Hepatocyte (in vitro differentiated cells): ENCODE results near the gene EXOC8.

Experiments
- EZH2 ChIP-seq: fragments of 200-600 bp; sonication (generic); IDR thresholded peaks from 2 replicates; pipeline ENCODE4 v1.6.1; 2016; ENCODE audit warnings: antibody characterized with exemption, mild to moderate bottlenecking, borderline replicate concordance
- TF ChIP-seq, protein P1 (sequence below): fragments of 200-600 bp; sonication (generic); IDR thresholded peaks from 2 replicates; pipeline ENCODE4 v1.5.1; 2016; ENCODE audit warnings: antibody characterized with exemption, mild to moderate bottlenecking; ENCODE audit not compliant: poor library complexity

GRCh38 chr1:231347961-231348360, 10.3 kb upstream of the EXOC8 start:
- TF ChIP-seq, protein P1, sequence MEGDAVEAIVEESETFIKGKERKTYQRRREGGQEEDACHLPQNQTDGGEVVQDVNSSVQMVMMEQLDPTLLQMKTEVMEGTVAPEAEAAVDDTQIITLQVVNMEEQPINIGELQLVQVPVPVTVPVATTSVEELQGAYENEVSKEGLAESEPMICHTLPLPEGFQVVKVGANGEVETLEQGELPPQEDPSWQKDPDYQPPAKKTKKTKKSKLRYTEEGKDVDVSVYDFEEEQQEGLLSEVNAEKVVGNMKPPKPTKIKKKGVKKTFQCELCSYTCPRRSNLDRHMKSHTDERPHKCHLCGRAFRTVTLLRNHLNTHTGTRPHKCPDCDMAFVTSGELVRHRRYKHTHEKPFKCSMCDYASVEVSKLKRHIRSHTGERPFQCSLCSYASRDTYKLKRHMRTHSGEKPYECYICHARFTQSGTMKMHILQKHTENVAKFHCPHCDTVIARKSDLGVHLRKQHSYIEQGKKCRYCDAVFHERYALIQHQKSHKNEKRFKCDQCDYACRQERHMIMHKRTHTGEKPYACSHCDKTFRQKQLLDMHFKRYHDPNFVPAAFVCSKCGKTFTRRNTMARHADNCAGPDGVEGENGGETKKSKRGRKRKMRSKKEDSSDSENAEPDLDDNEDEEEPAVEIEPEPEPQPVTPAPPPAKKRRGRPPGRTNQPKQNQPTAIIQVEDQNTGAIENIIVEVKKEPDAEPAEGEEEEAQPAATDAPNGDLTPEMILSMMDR: no peak
- TF ChIP-seq EZH2: no peak
